NB4 (cell line): ENCODE measurements around the gene UTF1.

ENCODE experiments used
- DNase-seq: peaks from one replicate; pipeline ENCODE4 v3.0.0; 2010; ENCODE audit warnings: low read depth
- H3K4me3 ChIP-seq: one replicate; pipeline ENCODE4 v1.5.1; 2011; ENCODE audit warnings: mild to moderate bottlenecking, low read depth, low read length, moderate library complexity
- MYC ChIP-seq: IDR thresholded peaks from 2 replicates; pipeline ENCODE4 v1.6.1; 2011; ENCODE audit warnings: low read depth, low read length
- POLR2A ChIP-seq: IDR thresholded peaks from 2 replicates; pipeline ENCODE4 v1.6.1; 2011; ENCODE audit warnings: mild to moderate bottlenecking; ENCODE audit not compliant: insufficient read length; ENCODE audit errors: extremely low read depth
- TF ChIP-seq, protein P1 (sequence below): IDR thresholded peaks from 2 replicates; pipeline ENCODE4 v1.6.1; 2011; ENCODE audit warnings: low read depth, low read length
- TF ChIP-seq, protein P2 (sequence below): IDR thresholded peaks from one replicate; pipeline ENCODE4 v1.5.1; 2012; ENCODE audit warnings: low read depth, low read length

Gene UTF1

DNA sequence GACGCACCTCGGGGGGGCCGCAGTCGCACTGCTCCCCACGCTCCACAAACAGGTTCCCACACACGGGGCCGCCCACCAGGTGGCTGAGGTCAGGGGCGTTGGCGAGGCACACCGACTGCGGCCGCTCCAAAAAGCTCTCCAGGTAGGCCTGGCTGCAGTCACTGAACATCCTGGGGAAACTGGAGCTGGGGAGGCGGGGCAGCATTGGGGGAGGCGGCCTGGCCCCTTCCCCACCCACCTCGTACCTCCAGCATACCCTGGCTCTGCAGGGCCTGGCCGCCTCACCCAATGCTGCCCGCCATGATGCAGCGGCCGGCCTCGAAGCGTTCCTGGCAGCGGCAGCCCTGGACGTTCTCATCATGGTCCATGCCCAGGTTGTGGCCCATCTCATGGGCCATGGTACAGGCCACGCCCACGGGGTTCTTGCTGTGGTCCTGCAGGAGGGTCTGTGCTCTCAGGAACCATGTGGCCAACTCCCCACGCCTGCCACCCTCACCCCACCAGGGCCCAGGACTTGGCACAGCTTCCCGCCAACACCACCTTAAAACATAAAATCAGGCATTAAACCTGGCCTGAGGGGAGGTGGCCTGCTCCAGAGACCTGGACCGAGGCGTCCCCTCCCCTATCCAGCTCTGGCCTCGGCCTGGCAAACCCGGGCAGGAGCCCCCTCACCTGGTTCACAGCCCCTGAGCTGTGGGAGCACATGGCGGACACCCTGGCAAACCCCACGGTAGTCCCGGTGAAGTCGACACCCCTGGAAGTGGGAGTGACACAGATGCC is 41.7 kb downstream of the UTF1 start:
- TF ChIP-seq, protein P1, sequence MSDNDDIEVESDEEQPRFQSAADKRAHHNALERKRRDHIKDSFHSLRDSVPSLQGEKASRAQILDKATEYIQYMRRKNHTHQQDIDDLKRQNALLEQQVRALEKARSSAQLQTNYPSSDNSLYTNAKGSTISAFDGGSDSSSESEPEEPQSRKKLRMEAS, result no peak
- TF ChIP-seq, protein P2, sequence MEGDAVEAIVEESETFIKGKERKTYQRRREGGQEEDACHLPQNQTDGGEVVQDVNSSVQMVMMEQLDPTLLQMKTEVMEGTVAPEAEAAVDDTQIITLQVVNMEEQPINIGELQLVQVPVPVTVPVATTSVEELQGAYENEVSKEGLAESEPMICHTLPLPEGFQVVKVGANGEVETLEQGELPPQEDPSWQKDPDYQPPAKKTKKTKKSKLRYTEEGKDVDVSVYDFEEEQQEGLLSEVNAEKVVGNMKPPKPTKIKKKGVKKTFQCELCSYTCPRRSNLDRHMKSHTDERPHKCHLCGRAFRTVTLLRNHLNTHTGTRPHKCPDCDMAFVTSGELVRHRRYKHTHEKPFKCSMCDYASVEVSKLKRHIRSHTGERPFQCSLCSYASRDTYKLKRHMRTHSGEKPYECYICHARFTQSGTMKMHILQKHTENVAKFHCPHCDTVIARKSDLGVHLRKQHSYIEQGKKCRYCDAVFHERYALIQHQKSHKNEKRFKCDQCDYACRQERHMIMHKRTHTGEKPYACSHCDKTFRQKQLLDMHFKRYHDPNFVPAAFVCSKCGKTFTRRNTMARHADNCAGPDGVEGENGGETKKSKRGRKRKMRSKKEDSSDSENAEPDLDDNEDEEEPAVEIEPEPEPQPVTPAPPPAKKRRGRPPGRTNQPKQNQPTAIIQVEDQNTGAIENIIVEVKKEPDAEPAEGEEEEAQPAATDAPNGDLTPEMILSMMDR, result no peak
- TF ChIP-seq POLR2A (no peak), MYC (no peak)
- DNase-seq, result no peak
- no peak overlapping the region for H3K4me3 ChIP-seq

DNA sequence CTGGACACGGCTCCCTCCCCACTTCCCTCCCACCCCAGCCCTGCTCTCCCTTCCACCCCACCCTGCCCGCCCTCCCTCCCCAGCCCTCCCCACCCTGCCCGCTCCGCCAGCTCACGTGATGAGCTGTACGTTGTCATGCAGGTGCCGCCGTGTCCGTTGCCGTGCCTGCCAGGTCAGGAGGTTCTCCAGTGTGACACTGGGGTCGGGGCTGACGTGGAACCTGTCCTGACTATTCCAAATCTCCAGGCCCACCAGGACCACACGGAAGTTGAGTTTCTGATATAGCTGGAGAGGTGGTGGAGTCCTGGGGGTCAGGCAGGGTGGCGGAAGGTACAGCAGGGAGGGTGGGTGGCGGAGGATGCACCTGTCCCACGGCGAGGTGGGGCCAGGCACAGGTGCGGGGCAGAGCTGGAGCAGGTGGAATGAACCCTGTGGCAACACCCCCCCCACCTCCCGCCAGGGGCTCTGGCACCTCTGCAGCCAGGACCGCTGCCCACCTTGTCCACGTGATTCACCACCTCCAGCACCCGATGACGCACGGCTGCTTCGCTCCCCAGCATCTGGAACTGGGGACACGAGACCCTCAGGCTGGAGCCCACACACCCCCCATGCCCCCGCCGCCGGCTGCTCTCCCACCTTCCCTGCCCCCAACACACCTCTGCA is 42.4 kb downstream of the UTF1 start:
- H3K4me3 ChIP-seq, result no peak overlapping the region
- TF ChIP-seq, protein P1, result no peak
- TF ChIP-seq MYC (no peak), POLR2A (no peak)
- TF ChIP-seq, protein P2, result no peak
- no peak for DNase-seq

DNA sequence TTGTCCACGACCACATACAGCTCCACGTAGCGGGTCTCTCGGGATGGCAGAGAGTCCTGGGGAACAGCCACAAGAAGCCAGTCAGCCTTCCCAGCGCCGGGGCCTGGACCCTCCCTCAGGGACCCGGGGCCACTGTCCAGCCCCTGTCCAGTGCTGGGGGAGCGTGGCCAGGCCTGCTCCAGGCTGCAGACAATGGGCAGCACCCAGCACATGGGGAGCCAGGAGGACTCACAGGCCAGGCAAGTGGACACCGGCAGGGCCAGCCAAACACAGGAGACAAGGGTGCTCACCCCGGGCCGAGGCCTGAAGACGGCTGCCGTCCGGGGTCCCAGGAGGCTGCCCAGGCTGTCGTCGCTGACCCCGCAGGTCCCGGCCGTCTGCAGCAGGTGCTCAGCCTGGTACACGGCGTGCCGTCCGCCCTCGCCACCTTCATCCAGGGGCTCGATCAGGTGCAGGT is 43.0 kb downstream of the UTF1 start:
- no peak for DNase-seq
- no peak overlapping the region for H3K4me3 ChIP-seq
- TF ChIP-seq, protein P1, result no peak
- no peak for TF ChIP-seq MYC

DNA sequence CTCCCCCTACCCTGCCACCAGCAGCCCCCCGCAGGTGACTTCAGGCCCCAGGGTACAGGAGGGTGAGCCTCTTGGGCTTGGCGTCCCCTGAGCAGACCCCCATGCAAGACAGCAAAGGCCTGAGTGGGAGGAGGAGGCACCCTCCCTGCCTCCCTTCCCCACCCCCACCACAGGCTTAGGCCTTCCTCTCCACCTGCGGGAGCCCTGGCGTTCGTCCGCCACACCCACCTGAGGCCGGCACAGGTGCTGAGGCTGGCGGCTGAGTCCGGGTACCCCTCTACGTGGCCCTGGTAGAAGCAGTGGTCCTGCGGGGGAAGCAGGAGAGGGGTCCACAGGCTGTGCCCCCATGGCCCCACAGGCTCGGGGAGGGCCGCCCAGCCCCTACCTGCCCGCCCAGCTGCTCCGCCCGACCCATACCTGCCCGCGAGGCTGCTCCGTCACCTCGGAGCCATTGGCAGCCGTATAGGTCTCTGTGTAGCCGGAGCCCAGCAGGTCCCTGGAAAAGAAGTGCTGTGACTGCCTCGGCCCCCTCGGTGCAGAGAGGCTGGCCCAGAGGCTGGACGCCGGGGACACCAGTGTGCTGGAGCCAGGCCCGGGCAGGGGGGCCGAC is 43.6 kb downstream of the UTF1 start:
- H3K4me3 ChIP-seq, result no peak overlapping the region
- TF ChIP-seq POLR2A (no peak), MYC (no peak)
- TF ChIP-seq, protein P2, result no peak
- TF ChIP-seq, protein P1, result no peak
- DNase-seq, result no peak

DNA sequence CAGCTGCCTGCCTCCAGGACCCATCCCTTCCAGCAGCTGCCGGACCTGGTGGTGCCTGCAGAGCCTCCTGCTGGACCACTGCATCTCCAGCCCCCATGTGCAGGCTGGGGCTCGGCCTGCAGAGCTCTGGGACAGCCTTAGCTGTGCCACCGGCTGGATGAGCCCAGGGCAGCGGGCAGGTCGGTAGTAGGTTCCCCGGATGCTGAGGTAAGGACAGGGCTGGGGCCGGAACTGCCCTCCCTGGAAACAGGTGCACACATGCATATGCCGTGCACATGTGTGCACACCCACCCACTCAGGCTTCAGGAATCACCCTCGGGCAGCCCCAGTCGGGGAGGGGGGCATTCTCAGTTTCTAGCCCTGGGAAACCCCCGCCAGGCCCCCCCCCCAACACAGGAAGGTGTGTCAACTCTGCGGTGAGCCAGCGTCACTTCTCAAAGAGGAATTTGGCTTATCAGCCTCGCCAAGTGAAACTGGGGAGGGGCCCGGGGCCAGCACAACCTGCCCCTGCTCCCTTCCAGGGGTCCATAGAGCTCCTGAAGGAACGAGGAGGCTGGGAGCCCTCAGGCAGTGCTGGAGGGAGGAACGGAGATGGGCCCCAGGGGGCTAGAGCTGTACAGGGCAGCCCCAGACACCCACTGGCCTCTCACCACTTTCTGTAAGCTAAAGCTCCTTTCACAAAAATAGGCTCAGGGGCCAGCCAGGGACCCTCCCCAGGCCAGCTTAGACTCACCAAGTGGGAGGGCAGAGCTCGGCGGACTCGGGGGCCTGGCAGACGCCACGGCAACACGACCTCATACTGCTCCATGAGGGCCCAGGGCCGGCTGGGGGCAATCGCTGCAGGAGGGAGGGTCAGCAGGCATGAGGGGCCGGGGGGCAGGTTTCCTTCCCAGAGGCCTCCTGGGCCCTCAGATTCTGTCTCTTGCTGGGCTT is 45.0 kb downstream of the UTF1 start:
- peak overlapping the region; percentile 40 for H3K4me3 ChIP-seq
- TF ChIP-seq POLR2A (peak; percentile 32), MYC (no peak; the same call in 1 of the 2 replicates)
- TF ChIP-seq, protein P1, result peak; percentile 73
- TF ChIP-seq, protein P2, result peak; percentile 17
- DNase-seq, result peak; percentile 93
